LNCAP (cell line): ENCODE results near the gene BICC1.

Source experiments
- CTCF ChIP-seq: fragments of 450-650 bp; IDR thresholded peaks from 2 replicates; pipeline ENCODE4 v1.5.1; 2017; ENCODE audit warnings: mild to moderate bottlenecking

The BICC1 gene

GRCh38 chr10:58836176-58836700 lies 323.6 kb downstream of the BICC1 start:
- no peak for TF ChIP-seq CTCF

GRCh38 chr10:58836991-58837575 lies 324.4 kb downstream of the BICC1 start:
- TF ChIP-seq CTCF, result no peak

DNA sequence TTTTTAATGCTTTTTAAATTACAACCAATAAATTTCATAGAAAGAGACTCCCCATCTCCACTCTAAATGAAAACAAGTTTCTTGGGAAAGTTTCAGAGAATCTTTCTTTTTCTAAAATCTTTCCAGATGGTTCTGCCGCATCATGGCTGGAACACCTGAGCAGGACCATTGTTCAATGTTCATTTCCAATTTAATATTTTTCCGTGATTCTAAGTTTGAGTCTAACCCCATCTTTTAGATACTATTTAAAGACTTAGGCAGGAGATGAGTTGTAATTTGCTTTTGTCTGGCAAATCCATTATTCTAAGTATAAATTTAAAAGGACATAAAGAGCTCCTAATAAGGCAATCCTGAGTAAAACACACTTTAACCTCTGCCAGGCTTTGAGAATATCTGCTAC lies 325.2 kb downstream of the BICC1 start:
- TF ChIP-seq CTCF, result no peak

- no peak for TF ChIP-seq CTCF
These were observed 326.0 kb downstream of the BICC1 start for GRCh38 chr10:58838561-58839208.

GRCh38 chr10:58839771-58840170 lies 327.1 kb downstream of the BICC1 start:
- TF ChIP-seq CTCF, result no peak

GRCh38 chr10:58840840-58841435 lies 328.3 kb downstream of the BICC1 start:
- TF ChIP-seq CTCF, result no peak

DNA sequence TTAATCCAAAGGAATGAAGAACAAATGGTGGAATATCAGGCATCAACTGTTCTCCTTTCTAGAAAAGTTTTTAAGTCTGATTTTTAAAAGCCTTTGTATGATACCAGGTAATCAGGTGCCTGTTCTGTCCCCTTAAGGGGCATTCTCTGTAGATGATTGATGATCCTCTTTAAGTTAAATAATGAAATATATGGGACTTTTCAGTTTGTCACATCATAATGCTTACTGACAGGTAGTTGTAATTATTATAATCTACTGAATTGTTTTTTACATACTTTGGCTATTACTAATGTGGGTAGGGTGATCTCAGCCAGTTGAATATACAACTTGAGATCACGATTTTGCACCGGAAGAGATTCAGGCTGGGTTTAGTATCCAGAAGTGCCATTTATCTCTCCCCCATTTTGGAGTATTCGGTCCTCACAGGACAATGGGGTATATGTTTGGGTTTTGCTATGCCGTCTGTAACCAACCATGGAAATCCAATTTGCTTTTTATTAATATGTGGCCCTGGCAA lies 330.2 kb downstream of the BICC1 start:
- no peak for TF ChIP-seq CTCF
